A375 (cell line): ENCODE measurements around the gene ATXN10. TPM values are rescaled to one million over a fixed set of nuclear protein-coding genes. Genes with fewer than 3 reads are reported as not detected.

Experiments
- small RNA-seq: library from RNA; depleted of rRNA; stranded (forward); fragments of <200 nt; gene quantifications from one replicate; pipeline ENCODE3, GENCODE V24; 2014
- total RNA-seq: library from RNA; depleted of rRNA; stranded (reverse); fragments of >200 nt; shearing (Covaris generic); gene quantifications from 2 replicates; pipeline ENCODE4 v1.2.3, GENCODE V29; 2014; rRNA removed

Gene ATXN10, protein sequence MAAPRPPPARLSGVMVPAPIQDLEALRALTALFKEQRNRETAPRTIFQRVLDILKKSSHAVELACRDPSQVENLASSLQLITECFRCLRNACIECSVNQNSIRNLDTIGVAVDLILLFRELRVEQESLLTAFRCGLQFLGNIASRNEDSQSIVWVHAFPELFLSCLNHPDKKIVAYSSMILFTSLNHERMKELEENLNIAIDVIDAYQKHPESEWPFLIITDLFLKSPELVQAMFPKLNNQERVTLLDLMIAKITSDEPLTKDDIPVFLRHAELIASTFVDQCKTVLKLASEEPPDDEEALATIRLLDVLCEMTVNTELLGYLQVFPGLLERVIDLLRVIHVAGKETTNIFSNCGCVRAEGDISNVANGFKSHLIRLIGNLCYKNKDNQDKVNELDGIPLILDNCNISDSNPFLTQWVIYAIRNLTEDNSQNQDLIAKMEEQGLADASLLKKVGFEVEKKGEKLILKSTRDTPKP
- 36.1 and 43.6 TPM in 2 replicates for total RNA-seq

DNA sequence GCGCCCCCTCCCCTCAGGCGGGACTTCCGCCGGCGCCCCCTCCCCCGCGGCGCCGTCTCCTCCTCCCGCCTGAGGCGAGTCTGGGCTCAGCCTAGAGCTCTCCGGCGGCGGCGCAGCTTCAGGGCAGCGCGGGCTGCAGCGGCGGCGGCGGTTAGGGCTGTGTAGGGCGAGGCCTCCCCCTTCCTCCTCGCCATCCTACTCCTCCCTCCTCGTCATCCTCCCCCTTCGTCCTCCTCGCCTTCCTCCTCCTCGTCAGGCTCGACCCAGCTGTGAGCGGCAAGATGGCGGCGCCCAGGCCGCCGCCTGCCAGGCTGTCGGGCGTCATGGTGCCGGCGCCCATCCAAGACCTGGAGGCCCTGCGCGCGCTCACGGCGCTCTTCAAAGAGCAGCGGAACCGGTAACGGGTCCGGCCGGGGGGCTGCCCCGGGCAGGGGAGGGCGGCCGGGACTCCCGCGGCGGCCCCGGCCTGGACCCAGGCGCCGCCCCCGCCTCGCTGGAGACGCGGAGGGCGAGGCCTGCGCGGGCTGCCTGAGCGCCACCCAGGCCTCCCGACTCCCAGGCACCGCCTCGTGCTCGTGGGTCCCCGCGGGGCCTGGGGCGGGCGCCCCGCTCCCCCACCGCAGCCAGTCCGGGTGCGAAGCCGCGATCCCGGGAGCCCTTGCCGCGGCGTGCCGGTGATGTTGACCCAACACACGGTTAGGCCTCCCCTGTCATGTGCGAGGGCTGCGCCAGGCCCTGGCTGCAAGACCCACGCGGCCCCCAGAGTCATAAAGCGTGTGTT, at the start of gene ATXN10:
ATXN10 (plus strand) TSS at position 52 of the 781 bp plus-strand sequence; CDS start at position 282, 230 bp downstream.

Small RNA genes lying within 50 kb of the gene (small RNA-seq; reads per million reads assigned to genes)
- gene MIR4762 (not detected), gene RNU6-1161P (not detected)

Other genes starting within 250 kb of the ATXN10 start
- gene FBLN1, start 169.0 kb upstream of the ATXN10 start, total RNA-seq = 1.1 and 1.4 TPM in 2 replicates